GM18498 (cell line): ENCODE data around the gene FOSL2.

Experiments used
- ATAC-seq: cut with Tn5 transposase; IDR thresholded peaks from one replicate; pipeline ENCODE4 v1.9.1; 2021; ENCODE audit warnings: mild to moderate bottlenecking, moderate library complexity; ENCODE audit not compliant: unreplicated experiment

Gene FOSL2

GRCh38 chr2:28447943-28448792 lies 55.5 kb downstream of the FOSL2 start:
- no peak for ATAC-seq

GRCh38 chr2:28448793-28449100 lies 56.1 kb downstream of the FOSL2 start:
- no peak for ATAC-seq

GRCh38 chr2:28449126-28449487 lies 56.4 kb downstream of the FOSL2 start:
- no peak for ATAC-seq

GRCh38 chr2:28449488-28450395 lies 57.1 kb downstream of the FOSL2 start:
- ATAC-seq = no peak

- no peak for ATAC-seq
Measured at GRCh38 chr2:28450901-28451565, 58.4 kb downstream of the FOSL2 start.

DNA sequence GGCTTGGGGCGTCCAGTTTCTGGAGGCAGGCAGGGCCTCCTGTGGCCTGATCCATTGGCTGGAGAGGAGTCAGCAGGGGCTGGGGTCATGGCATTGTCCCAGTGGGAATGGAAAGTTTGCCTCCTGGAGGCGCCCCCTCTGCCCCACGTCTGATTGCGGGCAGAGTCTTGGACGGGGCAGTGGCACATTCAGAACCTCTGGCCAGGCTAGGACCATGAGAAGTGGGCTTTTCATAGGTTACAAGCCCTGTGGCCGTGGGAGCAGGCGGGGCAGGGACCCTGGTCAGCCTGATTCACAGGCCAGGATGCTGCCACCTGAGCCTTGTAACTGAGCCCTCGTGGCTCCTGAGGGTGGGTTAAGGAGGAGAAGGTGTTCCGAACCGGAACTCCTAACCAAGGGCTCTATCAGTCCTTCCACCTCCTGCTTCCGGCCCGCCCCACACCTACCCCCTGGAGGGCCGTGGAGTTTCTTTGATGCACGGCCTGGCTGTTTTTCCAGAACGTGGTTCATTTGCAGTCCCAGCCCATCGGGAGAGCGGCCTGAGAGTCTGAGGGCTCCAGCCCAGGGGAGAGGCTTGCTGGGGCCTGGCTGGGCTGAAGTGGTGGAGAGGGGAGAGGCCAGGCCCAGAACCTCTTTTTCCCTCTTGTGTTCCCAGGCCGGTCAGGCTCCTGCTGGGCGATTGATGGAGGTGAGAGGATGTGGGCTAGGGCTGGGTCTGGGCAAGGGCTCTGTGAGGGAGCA lies 59.3 kb downstream of the FOSL2 start:
- ATAC-seq = peak; percentile 10

GRCh38 chr2:28452534-28453081 lies 60.0 kb downstream of the FOSL2 start:
- ATAC-seq = peak; percentile 41

DNA sequence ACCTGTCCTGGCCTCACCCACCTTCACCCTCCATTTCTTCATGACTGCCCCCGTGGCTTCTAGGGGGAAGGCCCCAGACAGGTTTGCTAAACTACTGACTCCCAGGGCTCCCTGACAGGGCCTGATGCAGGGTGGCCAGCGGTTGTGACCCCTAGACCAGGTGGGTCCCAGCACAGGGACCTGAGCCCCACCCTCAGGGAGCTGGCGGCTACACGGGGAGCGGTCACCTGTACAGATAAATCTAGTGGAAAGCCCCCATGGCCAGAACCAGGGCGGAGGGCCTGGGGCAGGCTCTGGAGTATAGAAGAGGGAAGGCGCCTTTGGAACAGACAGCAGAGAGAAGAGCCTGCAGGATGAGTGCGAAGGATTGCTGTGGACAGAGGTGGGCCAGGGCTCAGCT lies 60.7 kb downstream of the FOSL2 start:
- ATAC-seq = no peak

DNA sequence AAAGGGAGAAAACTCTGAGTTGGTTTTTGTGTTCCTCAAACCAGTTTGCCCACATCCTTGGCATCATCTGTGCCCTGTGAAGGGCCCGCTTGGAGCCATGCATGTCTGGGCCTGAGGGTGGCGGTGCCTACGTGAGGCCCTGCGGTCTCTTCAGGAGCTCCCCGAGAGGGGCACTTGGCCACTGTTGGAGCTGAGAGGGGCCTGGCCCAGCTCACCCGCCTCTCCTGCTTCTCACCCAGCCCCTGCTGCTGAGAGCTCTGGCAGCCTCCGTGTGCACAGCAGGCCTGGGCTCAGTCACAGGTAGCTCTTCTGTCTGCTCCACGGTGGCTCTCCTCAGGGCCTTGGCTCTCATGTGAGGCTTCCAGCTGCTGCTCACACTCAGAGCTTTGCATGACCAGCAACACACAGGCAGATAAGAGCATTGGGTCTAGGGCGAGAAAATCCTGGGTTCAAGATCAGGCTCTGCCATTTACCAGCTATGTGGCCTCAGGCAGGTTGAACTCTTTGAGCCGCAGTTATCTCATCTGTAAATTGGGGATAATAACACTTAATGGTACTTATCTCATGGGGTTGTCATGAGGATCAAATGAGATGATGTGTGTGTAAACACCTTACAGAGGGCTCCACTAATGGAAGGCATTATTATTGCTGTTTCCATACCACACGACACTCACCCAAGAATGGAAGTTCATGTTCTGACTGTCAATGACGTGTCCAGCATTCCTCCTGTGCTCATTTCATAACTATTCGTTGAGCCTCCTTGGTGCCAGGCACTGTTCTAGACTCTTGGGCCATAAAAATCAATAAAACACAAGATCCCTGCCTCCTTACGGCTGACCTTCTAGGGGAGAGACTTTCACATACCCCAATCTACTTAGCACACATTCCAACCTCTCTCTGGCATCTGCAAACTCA lies 61.6 kb downstream of the FOSL2 start:
- no peak for ATAC-seq

- no peak for ATAC-seq
Measured at GRCh38 chr2:28457237-28457636, 64.6 kb downstream of the FOSL2 start.

GRCh38 chr2:28461056-28461455 lies 68.4 kb downstream of the FOSL2 start:
- no peak for ATAC-seq

- ATAC-seq = no peak
Measured at GRCh38 chr2:28462122-28462521, 69.5 kb downstream of the FOSL2 start.

DNA sequence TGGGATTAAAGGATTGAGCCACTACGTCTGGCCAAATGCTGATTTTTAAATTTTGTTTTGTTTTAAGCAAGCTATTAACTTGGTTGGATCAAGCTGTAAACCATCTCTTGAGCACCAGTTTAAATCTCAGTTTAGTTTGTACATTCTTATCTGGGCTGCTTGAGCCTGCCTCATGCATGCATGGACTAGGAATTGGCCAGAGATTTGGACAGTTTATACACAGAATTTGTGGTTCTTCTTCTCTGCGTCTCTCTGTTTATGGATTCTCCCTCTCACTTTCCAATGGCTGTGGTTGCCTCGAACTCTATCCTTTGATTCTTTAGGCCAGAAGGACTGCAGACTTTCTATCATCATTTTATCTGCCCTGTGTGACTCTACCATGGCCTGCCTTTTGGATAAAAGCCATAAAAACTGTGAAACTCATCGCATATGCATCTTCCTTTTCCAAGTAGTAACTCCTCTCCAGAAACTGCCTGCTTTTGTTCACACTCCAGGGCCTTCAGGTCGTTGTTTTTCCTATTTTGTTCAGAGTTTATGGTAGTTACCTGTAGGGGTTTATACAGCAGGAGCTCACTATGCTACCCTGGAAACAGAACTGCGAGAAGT lies 70.7 kb downstream of the FOSL2 start:
- no peak for ATAC-seq

DNA sequence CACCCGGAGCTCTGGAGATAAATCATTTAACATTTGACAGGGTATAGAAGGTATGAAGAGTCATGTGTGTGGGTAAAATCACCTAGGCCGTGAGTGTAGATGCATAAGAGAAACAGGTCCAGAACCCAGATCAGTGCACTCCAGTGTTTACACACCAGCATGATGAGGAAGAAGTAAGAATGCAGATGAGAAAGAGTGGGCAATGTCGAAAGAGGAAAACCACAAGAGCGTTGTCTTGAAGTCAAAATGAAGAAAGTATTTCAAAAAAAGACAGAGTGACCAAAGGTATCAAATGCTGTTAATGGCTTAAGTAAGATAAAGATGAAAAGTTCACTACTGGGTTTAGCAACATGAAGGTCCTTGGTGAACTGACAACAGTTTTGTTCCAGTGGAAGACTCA lies 71.2 kb downstream of the FOSL2 start:
- ATAC-seq = no peak

DNA sequence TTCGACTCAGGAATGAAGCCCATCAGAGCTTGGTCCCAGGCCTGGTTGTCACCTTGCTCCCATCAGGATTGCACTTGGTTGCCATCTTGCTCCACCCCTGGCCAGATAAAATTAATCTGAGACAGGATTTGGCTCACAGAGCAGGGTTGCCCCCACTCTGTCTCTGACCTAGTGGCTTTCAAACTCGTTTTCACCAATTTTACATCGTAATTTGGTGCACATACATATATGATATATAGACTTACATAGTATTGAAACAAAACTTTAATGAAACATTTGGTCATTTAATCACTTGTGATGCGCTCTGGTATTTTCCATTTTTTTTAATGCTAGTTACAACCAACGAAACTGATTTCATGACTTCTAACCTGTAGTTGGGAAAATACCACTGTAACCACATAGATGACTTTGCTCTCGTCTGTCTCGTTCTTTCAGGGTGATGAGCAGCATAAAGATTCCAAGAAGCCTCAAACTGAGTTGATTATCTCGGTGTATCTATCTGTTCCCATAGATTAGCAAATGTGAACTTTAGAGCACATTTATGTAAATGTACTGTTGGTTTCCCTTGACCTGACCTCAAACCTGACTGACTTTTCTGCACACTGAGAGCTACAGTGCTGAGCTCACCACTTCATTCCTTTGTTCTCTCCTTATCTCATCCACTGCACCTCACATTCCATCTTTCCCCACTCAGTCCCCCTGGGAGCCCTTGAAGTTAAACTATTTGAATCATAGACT lies 72.7 kb downstream of the FOSL2 start:
- no peak for ATAC-seq
